ENCODE data around the gene TFRC.
"Not testable (repeated sequence)": the region's sequence is repeated elsewhere in the genome, so short reads cannot be mapped to it uniquely, and the experiment has no call there.

GRCh38 chr3:196022499-196022878 lies 59.4 kb downstream of the TFRC start:
- TF ChIP-seq CTCF, POLR2A (IDR thresholded peaks at IDR 0.05): not testable (repeated sequence)
